ENCODE measurements around the gene KCNQ5.

The KCNQ5 gene

DNA sequence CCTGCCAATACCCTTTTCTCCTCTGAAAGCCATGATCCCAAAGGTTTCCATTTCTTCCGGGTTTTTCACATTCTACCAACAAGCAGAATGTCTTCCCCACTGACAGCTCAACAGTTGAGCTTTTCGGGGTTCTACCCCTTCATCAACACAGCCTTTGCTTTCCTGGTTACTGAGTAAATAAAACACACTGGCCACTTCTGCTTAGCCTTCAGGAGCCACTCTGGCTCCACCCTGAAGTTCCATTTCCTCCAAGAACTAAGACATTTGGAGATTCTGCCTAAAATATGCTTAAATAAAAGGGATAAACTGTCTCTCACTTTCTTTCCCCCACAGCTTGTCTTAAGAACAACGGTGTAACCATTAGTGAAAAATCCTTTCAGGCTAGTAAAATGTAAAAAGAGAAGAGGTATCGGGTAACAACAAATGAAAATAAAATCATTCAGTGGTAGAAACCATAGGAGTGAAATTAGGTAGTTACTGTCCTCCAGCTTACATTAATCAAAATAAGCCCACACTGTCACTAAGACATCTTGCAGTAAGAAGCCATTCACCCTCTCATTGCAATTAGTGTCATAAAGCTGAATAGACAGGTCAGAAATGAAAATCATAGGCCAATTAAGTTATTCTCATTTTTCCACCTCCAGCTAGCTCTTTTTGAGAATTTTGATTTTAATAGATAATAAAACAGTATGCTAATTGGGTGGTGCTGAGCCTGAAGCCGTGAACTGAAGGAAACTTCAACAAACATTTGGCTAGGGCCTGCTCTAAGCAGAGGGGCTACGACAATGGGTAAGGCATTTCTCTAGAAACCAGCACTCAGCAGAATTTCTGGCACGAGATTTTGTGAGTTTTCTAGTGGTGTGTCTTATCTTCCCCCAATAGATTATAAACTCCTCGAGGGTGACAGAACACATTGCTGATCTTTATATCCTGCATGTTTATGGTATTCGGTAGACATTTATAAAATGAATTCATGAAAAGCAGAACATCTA, 409.2 kb downstream of the KCNQ5 start:
- no peak for TF ChIP-seq POLR2A (IDR thresholded peaks at IDR 0.05; ENCODE audit: low read depth, low read length)
- FAIRE-seq = peak; percentile 66
- no peak for DNase-seq (ENCODE audit: insufficient read length, low spot score)

DNA sequence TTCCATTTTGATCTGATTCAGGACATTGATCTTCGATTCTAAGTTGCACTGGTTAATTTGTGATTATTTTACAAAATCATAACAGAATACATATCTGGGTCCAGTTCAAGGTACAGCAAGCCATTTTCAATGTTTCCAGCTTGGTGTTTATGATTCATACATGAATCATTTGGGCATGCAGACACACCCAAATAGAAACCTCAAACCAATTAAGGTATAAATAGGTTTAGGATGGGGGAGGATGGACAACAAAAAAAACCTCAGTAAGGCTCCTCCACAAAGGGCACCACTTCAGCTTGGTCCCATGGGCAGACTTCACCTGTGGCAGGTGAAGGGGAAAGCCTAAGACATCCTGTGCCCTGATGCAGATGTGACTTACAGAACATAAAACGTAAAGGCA, 410.7 kb downstream of the KCNQ5 start:
- no peak for TF ChIP-seq POLR2A (IDR thresholded peaks at IDR 0.05; ENCODE audit: low read depth, low read length)
- FAIRE-seq (peak; percentile 99), DNase-seq (ENCODE audit: insufficient read length, low spot score) (peak; percentile 16)

DNA sequence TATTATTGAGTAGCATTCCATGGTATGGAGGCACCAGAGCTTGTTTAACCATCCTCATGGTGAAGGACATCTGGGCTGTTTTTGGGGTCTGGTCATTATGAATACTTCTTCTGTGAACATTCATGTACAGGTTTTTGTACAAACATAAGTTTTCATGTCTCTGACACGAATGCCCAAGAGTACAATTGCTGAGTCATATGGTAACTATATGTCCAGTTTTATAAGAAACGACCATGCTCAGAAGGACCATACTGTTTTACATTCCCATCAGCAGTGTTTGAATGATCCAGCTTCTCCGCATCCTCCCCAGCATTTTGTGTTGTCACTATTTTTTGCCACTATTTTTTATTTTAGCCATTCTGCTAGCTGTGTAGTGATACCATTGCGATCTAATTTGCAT, 414.8 kb downstream of the KCNQ5 start:
- no peak for TF ChIP-seq POLR2A (IDR thresholded peaks at IDR 0.05; ENCODE audit: low read depth, low read length)
- DNase-seq (ENCODE audit: insufficient read length, low spot score) (no peak), FAIRE-seq (no peak)

DNA sequence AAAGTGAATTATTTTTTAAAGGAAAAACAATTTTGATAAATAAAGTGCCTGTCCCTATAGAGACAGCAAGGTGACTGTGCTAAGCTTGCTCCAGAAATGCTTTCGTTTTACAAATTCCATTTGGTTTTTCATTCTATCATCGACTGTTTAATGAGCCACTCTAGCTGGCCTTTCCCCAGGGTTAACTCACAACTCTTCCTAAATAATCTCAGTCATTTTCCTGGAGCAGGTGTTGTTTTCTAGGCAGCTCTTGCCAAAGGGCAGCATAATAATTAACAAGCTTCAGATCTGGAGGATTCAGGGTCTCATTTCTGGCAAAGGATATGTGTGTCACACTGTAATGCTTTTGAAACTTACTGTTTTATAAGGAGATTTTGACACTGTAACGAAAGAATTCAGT, 419.2 kb downstream of the KCNQ5 start:
- FAIRE-seq (peak; percentile 70), DNase-seq (ENCODE audit: insufficient read length, low spot score) (no peak)
- no peak for TF ChIP-seq POLR2A (IDR thresholded peaks at IDR 0.05; ENCODE audit: low read depth, low read length)

DNA sequence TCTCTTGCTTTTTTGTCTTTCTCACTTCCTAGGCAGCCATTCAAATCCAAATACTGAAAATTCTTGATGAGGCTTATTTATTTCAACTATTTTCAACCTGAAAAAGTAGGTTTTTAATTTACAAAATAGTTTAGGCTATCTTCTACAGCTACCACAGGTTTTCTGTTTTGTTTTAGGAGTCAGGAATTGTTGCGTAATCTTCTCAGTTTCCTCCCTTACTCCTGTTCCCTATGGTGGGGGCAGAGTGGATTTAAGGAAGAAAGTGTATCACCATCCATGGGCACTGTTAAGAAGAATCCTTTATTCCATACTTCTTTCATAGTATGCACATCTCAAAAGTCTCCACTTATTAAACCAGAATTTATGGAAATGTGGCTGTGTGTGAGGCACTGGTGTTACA, 421.0 kb downstream of the KCNQ5 start:
- TF ChIP-seq POLR2A (IDR thresholded peaks at IDR 0.05; ENCODE audit: low read depth, low read length) = no peak
- DNase-seq (ENCODE audit: insufficient read length, low spot score) = no peak
- no peak for FAIRE-seq

DNA sequence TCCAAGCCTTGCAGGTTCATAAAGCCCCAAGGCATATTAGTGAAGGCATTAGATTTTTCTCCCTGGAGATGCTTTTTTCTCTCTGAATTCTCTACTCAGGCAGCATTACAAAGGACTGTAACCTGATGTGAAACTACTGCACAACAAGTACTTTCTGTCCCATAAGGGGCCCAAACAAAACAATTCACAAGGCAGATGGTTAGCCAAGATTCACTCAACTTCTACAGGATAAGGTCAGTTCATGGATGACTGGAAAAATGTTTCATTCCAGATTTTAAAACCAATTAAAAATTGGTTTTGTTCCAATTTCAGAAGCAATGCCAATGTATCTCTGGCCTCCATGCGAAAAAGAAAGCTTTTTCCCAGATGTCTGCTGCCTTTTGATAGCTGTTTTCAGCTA, 421.6 kb downstream of the KCNQ5 start:
- DNase-seq (ENCODE audit: insufficient read length, low spot score) = no peak
- no peak for TF ChIP-seq POLR2A (IDR thresholded peaks at IDR 0.05; ENCODE audit: low read depth, low read length)
- FAIRE-seq = no peak

DNA sequence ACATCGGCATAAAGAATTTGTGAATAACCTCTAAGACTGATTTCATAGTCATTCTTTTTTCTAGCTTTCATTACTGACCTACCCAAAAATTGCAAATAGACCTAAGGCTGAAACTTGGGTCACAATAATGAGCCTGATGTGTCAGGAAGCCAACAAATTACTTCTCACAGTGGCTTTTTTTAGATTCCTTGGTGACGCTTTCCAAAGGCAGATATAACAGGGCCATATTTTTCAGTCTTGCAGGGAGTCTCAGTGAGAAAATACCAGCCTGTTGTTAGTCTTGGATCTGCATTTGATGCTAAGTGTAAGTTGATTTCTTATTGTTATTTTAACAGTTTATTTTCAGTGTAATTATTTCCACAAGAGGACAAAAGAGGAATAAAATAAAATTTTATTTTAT, 423.7 kb downstream of the KCNQ5 start:
- FAIRE-seq = no peak
- no peak for TF ChIP-seq POLR2A (IDR thresholded peaks at IDR 0.05; ENCODE audit: low read depth, low read length)
- no peak for DNase-seq (ENCODE audit: insufficient read length, low spot score)

DNA sequence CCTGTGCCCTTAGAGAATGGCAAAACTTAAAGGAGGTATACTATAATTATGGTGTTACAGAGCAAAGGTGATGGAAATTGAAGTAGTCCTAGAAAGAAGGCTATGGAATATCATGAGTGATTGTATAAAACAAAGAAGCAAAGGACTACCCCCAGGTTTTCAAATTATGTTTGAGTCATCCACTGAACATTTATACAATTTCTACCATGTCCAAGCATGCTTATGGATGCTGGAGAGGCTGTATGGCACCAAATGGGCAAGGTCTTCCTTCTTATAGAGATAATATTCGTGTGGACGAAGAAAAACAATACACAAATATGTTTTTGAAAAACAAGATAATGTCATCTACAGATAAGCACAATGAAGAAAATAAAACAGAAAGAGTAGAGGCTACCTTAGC, 425.9 kb downstream of the KCNQ5 start:
- no peak for FAIRE-seq

DNA sequence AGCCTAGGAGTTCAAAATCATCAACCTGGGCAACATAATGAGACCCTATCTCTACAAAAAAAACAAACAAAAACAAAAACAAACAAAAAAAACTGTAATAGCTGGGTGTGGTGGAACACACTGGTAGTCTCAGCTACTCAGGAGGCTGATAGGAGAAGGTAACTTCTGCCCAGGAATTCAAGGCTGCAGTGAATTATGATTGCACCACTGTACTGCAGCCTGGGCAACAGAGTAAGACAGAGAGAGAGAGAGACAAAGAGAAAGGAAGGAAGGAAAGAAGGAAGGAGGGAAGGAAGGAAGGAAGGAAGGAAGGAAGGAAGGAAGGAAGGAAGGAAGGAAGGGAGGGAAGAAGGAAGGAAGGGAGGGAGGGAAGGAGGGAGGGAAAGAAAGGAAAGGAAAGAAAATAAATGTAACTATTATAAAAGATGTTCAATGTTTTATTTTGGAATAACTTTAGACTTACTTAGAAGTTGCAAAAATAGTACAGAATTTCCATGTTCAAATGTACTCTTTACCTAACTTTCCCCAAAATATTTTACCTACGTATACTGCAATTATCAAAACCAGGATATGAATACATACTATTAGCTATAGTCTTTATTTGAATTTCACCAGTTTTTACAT, 428.2 kb downstream of the KCNQ5 start:
- DNase-seq (ENCODE audit: insufficient read length, low spot score) (no peak), FAIRE-seq (no peak)
- no peak for TF ChIP-seq POLR2A (IDR thresholded peaks at IDR 0.05; ENCODE audit: low read depth, low read length)

More for the DNA sequence above, 425.9 kb downstream of the KCNQ5 start:
- DNase-seq (ENCODE audit: insufficient read length, low spot score) = no peak
- no peak for TF ChIP-seq POLR2A (IDR thresholded peaks at IDR 0.05; ENCODE audit: low read depth, low read length)

DNA sequence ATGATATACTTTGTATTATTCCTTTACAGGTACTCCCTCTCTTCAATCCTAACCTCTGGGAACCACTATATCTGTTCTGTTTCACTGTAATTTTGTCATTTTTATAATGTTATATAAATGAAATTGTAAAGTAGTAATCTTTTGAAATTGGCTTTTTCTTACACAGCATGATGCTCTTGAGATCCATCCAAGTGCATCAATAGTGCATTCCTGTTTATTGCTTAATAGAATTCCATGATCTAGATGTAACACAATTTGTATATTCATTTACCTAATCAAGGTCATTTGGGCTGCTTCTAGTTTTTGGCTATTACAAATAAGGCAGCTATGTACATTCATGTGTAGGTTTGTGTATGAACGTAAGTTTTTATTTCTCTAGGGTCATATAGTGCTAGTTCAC, 428.8 kb downstream of the KCNQ5 start:
- no peak for TF ChIP-seq POLR2A (IDR thresholded peaks at IDR 0.05; ENCODE audit: low read depth, low read length)
- FAIRE-seq (no peak), DNase-seq (ENCODE audit: insufficient read length, low spot score) (no peak)

DNA sequence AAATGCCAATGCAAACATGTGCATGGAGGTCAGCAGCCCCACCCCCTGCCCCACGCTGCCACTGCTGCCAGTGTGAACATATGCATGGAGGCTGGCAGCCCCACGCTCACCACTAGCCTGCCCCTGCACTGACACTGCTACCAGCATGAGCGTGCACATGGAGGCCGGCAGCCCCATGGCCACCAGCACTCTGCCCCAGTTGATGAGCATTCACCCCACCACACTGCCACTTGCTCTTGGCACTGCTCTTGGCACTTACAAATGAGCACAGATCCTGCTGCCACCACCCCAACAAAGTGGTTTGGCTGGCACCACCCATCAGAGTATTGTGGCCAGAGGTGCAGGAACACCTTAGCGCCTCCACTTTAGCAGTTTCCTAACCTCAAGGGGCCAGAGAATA, 429.3 kb downstream of the KCNQ5 start:
- no peak for TF ChIP-seq POLR2A (IDR thresholded peaks at IDR 0.05; ENCODE audit: low read depth, low read length)
- FAIRE-seq = no peak
- no peak for DNase-seq (ENCODE audit: insufficient read length, low spot score)

DNA sequence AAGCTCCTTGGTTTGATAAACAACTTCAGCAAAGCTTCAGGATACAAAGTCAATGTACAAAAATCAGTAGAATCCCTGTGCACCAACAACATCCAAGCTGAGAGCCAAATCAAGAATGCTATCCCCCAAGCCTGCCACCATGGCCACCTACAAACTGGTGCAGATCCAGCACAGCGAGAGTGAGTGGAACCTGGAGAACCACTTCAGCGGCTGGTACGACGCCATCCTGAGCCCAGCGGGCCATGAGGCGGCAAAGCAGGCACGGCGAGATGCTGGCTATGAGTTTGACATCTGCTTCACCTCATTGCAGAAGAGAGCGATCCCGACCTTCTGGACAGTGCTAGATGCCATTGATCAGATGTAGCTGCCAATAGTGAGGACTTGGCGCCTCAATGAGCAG, 433.1 kb downstream of the KCNQ5 start:
- FAIRE-seq (no peak), DNase-seq (ENCODE audit: insufficient read length, low spot score) (no peak)
- TF ChIP-seq POLR2A (IDR thresholded peaks at IDR 0.05; ENCODE audit: low read depth, low read length) = no peak

DNA sequence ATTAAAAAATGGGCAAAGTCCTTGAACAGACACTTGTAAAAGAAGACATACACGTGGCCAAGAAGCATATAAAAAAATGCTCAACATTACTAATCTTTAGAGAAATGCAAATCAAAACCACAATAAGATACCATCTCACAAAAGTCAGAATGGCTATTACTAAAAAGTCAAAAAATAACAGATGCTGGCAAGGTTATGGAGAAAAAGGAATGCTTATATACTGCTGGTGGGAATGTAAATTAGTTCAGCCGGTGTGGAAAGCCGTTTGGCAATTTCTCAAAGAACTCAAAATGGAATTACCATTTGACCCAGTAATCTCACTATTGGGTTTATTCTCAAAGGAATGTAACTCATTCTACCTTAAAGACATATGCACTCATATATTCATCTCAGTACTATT, 436.9 kb downstream of the KCNQ5 start:
- DNase-seq (ENCODE audit: insufficient read length, low spot score) (no peak), FAIRE-seq (no peak)
- TF ChIP-seq POLR2A (IDR thresholded peaks at IDR 0.05; ENCODE audit: low read depth, low read length) = no peak

DNA sequence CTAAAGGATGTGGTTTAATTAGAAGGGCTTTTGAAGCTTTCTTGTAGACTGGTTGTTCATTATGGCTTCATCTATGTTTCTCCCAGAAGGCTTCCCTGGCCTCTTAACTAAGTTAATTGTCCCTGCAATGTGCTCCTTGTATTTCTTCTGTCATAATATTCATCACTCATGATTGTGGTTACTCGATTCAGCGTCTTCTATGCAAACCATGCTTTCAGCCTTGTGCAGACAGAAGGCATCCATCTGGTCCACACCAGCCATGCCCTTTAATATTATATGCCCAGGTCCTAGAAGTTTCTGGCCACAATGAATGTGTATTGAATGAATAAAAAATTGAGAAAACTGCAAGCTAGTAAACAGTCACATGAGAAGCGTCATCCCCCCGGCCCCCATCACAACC, 440.3 kb downstream of the KCNQ5 start:
- no peak for FAIRE-seq
- DNase-seq (ENCODE audit: insufficient read length, low spot score) = no peak
- no peak for TF ChIP-seq POLR2A (IDR thresholded peaks at IDR 0.05; ENCODE audit: low read depth, low read length)

DNA sequence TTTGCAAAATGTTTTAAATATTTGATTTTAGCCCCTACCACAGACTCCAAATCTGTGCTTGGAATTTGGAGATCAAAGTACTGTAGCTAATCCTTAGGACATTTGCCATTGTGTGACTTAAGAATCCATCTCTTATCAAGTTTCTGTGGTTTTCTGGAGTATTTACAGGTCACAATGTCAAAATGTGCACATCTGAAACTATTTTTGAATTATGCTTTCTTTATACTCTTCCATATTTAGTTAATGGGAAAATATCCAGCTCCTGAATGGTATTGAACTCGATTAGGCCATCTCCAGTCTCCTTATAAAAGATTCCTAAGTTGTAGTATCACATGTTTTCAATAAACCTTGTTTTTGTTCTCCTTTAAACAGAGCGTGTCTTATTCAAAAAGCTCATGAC, 441.0 kb downstream of the KCNQ5 start:
- DNase-seq (ENCODE audit: insufficient read length, low spot score) (no peak), FAIRE-seq (no peak)
- no peak for TF ChIP-seq POLR2A (IDR thresholded peaks at IDR 0.05; ENCODE audit: low read depth, low read length)

Data from H54 (cell line).